Lower leg skin (tissue), 4 donors: ENCODE results near the gene SEMA6A. TPM values are rescaled to one million over a fixed set of nuclear protein-coding genes. Genes with fewer than 3 reads are reported as not detected.

Experiments used
- DNase-seq, 2 donors: peaks; one replicate each; pipeline ENCODE4 v3.0.0-alpha.2; 2019; ENCODE audit warnings: low spot score in 2 of 2
- H3K4me3 ChIP-seq: fragments of 200-600 bp; sonication (generic); 2 replicates; pipeline ENCODE4 v1.5.1; 2017; ENCODE audit warnings: mild to moderate bottlenecking, low read depth; ENCODE audit not compliant: poor library complexity, severe bottlenecking
- POLR2A ChIP-seq, 2 donors: fragments of 450-650 bp; IDR thresholded peaks; one replicate each; pipeline ENCODE4 v1.6.1; 2016 to 2017; ENCODE audit warnings: antibody characterized with exemption in 2 of 2, mild to moderate bottlenecking in 1 of 2, moderate library complexity in 1 of 2
- WGBS, 2 donors: methylation state at CpG; one replicate each; pipeline ENCODE4 v1.1.5; 2018; 5-methylcytosine and 5-hydroxymethylcytosine counted together
- intact Hi-C: fragments of 100-400 bp; cut with DNase I; formaldehyde crosslinking; loops from one replicate; pipeline ENCODE4 v1.15.0; 2023; ENCODE audit warnings: low total_unique reads
- total RNA-seq, 4 donors: library from RNA; depleted of rRNA; stranded (reverse); fragments of >200 nt; gene quantifications; one replicate each; pipeline ENCODE4 v1.1.0, GENCODE V29; 2016
- TF ChIP-seq, protein P1 (sequence below), 3 donors: fragments of 450-650 bp; IDR thresholded peaks; one replicate each; pipeline ENCODE4 v1.5.1; 2016; ENCODE audit warnings: antibody characterized with exemption in 3 of 3, mild to moderate bottlenecking in 3 of 3, moderate library complexity in 2 of 3

SEMA6A gene
- total RNA-seq, 4 donors from 2014 or later = 7.0 to 21.8 (median 10.1) TPM

DNA sequence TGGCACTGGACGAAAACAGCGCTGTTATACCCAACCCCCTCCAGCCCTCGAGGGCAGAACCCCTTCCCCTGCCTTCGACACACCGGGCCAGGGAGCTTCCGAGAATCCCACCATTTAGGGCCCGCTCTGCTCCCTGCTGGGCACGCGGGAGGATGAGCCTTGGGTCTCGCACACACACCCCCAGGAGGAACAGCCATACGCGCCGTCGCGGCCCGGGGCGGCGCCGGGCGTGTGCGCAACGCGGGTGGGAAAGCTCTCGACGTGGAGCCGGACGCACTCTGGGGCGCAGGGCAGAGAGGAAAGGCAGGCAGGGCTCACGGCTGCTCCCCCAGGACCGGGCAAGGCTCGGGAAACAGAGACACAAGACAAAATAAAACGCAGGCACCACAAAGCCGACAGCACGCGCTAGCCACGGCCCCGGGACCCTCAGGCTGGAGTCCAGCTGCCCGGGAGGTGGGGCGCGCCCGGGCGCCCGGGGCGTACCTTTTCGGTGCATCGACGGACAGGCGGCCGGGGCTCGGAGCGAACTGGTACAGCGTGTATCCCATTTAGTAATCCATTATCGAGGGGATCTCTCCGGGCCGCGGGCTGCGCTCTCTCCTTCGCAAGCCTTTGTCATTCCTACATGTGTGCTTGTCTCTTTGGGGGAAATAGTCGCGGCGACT is 789 bp downstream of the SEMA6A start:
- intact Hi-C loops = no loop called here

DNA sequence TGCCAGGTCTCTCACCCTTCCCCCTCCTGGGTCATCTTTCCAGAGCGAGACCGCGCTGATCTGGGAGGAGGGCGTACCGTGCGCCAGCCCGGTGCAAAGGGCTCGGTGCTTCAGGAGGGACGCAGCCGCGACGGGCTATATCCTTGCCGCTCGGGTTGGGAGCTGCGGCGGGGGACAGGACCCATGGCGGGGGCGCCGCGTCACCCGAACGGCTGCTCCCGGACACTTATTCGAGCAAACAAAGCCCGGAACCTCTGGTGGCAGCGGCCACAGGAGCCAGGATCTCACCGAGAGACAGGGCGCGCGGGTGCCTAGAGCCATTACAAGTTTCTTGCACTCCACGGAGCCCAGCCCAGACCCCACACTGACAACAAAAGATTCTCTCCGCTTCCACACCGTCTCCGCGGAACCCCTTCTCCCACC is 1.3 kb downstream of the SEMA6A start:
- intact Hi-C loops = no loop called here
- peak in 1 of 2 donors; percentile 89 for DNase-seq
- no peak for TF ChIP-seq POLR2A (IDR thresholded peaks at IDR 0.05)
- TF ChIP-seq, protein P1, sequence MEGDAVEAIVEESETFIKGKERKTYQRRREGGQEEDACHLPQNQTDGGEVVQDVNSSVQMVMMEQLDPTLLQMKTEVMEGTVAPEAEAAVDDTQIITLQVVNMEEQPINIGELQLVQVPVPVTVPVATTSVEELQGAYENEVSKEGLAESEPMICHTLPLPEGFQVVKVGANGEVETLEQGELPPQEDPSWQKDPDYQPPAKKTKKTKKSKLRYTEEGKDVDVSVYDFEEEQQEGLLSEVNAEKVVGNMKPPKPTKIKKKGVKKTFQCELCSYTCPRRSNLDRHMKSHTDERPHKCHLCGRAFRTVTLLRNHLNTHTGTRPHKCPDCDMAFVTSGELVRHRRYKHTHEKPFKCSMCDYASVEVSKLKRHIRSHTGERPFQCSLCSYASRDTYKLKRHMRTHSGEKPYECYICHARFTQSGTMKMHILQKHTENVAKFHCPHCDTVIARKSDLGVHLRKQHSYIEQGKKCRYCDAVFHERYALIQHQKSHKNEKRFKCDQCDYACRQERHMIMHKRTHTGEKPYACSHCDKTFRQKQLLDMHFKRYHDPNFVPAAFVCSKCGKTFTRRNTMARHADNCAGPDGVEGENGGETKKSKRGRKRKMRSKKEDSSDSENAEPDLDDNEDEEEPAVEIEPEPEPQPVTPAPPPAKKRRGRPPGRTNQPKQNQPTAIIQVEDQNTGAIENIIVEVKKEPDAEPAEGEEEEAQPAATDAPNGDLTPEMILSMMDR (IDR thresholded peaks at IDR 0.05) = no peak

More for the DNA sequence above, 789 bp downstream of the SEMA6A start:
- TF ChIP-seq, protein P1 (IDR thresholded peaks at IDR 0.05) = no peak
- no peak for TF ChIP-seq POLR2A (IDR thresholded peaks at IDR 0.05)
- H3K4me3 ChIP-seq = peak overlapping the region; percentile 51
- 0% methylated on average over 38 to 61 of the region's 61 CpGs for WGBS, 2 donors
- DNase-seq = peak in 1 of 2 donors; percentile 88

DNA sequence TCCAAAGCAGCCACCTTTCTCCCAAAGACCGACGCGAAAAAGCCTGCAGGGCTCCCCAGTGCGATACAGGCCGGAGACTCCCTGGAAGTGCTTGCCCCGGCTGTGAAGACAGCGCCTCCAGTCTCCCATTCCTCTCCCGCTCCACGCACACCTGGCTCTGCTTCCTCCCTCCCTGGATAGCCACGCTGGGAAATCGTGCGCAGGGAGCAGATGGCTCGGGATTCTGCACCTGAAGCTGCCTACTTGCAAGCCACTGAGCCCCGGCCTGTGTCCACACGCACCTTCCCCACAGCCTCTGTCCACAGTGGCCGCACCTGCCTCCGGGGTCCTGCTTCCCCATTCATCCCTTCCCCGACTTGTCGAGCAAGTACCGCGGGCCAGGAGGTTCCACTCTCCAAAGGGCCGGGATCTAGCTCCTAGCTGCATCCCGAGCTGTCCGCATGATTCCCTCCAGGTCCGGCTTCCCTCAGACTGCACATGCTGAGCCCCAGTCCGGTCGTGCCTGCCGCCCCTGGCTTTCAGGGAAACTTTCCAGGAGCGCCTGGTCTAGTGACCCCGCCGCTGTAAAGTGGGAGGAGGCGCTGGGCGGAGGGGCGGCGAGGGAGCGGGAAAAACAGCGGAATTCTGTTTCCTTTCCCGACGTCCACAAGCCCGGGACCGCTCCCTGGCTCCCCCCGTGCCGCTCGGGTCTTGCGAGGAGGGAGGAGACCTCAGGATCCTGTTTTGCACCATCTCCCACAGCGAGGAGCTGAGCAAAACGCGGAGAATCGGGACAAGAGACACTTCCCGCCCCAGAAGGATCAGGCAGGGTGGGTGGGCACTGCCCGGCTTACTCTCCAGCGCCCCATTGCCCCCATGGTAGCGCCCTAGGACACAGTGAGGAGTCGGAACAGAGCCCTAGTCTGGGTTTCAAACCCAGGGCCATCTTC is 2.0 kb downstream of the SEMA6A start:
- WGBS, 2 donors = 2 to 10% methylated on average over 44 to 50 of the region's 54 CpGs
- H3K4me3 ChIP-seq = peak overlapping the region; percentile 51
- peak in 1 of 2 donors; percentile 87 for DNase-seq
- intact Hi-C loops = no loop called here
- TF ChIP-seq, protein P1 (IDR thresholded peaks at IDR 0.05) = no peak
- TF ChIP-seq POLR2A (IDR thresholded peaks at IDR 0.05) = no peak

More for the DNA sequence above, 1.3 kb downstream of the SEMA6A start:
- 0 to 1% methylated on average over 26 to 31 of the region's 35 CpGs for WGBS, 2 donors
- H3K4me3 ChIP-seq = peak overlapping the region; percentile 51

DNA sequence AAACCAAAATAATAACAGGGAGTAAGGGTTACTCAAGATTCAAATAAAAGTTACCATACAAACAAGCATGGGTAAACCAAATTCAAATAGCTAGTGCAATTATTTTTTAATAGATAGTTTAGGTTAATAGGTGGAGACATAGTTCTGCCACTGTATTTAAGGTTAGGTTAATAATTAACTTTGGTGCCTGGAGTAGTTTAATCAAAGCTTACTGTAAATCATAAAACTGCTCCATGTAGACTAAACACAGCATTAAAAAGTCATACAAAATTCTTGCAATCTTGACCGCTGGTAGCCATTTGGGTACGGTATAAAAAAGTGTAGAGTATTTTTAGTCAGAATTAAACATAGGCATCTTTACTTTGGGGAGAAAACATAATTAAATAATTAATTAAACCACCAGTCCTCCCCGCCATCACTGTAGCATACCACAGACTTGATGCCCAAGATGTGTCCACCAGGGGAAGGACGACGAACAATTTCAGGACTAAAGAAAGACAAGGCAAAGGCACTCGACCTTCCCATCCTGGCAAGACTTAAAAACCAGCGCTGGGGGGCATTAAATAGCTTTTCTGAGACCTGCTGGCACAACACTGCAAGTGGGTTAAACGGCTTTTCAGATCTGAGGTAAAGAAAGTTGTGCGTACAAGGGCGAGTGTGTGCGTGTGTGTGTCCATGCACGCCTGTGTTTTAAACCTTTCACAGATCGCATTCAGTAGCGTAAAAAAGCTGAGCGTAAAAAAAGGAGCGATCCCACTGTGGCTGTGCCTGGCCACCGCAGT is 2.9 kb downstream of the SEMA6A start:
- WGBS, 2 donors = 36 to 51% methylated on average over 17 of the region's 17 CpGs
- intact Hi-C loops = no loop called here
- DNase-seq = no peak

DNA sequence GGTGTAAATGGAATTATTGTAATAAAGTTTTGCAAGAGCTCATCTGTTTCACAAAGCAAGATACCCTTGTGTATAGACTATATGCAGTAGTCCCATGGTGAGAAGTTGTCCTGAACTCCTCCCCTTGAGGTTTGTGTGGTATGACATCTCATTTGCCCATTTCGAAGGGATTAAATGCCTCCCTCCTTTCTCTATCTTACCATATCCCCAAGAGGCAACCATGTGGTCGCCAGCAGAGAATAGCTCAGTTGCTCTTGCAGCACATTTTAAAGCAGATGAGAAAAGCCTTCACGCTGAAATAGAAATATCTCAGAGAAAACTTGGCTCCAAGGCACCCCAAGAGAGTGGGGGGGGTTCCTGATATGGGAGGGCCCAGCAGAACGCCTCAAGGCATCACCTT is 4.6 kb downstream of the SEMA6A start:
- no peak overlapping the region for H3K4me3 ChIP-seq
- TF ChIP-seq POLR2A (IDR thresholded peaks at IDR 0.05) = no peak
- TF ChIP-seq, protein P1 (IDR thresholded peaks at IDR 0.05) = no peak

More for the DNA sequence above, 2.9 kb downstream of the SEMA6A start:
- TF ChIP-seq POLR2A (IDR thresholded peaks at IDR 0.05) = no peak
- TF ChIP-seq, protein P1 (IDR thresholded peaks at IDR 0.05) = no peak
- H3K4me3 ChIP-seq = peak overlapping the region; percentile 51

More for the DNA sequence above, 4.6 kb downstream of the SEMA6A start:
- intact Hi-C loops = no loop called here
- 67 to 72% methylated on average over 4 of the region's 4 CpGs for WGBS, 2 donors
- DNase-seq = no peak
